Stimulated activated CD4-positive, alpha-beta T cell treated with anti-CD3 and anti-CD28 coated beads, TNF-alpha, amount 100 ng/mL, for 24 hours (primary cell): Measurements from ENCODE around the gene MMP17.

ENCODE experiments used
- DNase-seq, 3 experiments: peaks; one replicate each; pipeline ENCODE4 v3.0.0-alpha.2; 2020; ENCODE audit warnings: low read depth in 3 of 3

The MMP17 gene

DNA sequence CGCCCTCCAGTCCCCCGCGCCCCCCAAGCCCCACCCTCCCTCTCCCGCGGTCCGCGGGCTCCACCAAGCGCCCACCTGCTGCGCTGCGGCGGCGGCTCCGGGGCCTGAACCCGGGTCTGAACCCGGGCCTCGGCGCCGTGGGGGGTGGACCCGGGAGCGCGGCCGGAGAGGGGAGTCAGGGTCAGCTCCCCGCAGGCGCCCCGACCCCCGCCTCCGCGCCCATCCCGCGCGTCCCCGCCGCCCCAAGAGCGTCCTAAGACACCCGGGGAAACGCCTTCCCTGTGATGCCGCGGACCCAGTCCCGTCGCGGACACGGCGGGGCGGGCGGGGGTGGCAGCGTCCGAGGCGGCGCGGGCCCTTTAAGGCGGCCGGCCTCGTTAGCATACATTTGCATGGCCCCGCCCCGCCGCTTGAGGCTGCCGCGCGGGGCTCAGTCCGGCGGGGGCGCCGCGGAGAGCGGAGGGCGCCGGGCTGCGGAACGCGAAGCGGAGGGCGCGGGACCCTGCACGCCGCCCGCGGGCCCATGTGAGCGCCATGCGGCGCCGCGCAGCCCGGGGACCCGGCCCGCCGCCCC lies at the start of gene MMP17:
TSS of gene MMP17 (plus strand) at position 433 of the 574 bp plus-strand sequence. CDS start at position 535, 102 bp downstream.
- peak in 1 of 3 experiments; percentile 25 for DNase-seq

DNA sequence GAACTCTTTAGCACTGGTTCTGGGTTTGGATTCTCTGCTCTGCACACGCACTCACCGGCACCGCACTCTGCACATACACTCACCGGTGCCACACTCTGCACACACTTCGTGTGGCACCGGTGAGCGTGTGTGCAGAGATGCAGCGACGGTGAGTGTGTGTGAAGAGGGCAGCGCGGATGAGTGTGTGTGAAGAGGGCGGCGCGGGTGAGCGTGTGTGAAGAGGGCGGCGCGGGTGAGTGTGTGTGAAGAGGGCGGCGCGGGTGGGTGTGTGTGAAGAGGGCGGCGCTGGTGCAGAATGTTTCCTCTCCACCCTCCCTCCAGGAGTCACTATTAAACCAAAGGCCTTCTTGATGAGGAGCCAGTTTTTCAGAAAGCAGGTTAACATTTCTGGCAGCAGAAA lies 49.2 kb upstream of the MMP17 start:
- DNase-seq, result no peak

- no peak for DNase-seq
Measured at GRCh38 chr12:131782061-131782460, 46.1 kb upstream of the MMP17 start.

- DNase-seq, result no peak
Measured at GRCh38 chr12:131783915-131784541, 44.2 kb upstream of the MMP17 start.

DNA sequence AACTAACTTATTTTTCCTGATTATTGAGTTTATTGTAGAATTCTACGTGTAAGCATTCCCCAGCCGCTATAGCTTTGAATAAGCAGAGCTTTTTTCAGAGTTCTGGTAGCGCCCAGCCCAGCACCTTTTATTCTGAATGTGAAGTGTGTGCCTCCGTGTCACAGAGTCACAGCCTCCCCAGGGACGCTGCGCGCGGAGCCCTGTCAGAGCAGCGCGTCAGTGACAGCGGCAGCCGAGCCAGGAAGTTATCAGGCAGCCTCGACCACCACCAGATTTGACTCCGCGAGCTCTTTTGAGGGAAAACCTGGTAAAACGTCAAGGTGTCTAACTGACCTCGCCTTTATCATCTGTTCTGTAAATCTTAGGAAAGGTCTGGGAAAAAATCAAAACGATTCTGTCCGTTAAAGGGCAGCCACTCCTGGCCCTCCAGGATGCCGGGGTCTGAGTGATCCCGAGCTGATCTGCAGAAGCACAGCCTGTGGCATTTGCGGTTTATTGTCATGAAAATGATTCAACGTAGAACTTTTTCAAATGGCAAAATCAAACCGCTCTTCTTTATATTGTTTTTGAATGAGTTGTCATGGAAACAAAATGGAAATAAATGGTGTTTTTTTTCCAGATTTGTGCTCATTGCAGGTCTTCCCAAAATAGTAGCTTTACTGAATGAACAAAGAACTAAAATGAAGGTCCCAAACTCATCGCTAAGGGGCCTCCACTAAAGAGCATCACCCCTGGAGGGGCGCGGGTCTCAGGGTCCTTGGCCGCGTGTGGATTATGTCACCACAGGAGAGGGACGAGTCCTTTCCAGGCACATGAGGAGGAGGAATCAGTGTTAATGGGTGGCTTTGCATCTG lies 43.1 kb upstream of the MMP17 start:
- DNase-seq, result no peak

DNA sequence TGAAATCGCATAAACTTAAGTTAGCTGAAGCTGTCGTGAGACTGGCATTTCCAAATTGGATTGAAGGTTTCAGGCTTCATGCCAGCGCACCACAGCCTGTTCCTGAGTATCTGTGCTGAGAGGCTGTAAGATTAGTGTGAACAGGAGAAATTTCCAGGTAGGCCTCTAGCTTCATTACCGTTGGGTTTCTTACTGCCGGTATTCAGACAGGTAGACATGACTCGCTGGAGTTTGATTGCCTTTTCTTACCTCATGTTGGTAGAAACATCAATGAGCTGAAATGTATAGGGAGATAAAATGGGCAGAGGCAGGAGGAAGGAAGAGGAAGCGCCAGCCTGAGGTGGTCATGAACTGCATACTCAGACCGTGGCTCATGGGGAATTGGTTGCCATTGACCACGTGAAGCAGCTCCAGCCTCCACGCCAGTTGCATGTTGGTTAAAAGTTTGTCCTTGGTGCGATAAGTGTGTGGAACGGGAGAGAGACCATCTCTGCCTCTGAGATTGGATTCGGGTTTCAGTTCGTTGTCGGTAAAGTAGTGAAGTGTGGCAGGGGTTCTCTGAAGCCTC lies 42.3 kb upstream of the MMP17 start:
- DNase-seq, result no peak

DNA sequence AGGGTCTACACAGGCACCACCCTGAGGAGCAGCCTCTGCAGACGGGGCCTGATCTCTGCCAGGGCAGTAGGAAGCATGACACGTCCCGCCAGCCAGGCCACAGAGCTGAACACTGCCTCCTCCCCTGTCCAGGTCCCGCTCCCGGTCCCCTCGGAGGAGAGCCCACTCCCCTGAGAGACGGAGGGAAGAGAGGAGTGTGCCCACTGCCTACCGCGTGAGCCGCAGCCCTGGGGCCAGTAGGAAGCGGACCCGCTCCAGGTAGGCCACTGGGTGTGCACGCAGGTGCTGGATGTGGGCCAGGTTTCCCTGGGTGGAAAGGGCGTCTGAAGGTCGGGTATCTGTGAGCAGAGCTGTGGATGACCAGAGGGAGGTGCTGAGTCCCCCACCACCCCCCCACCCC lies 41.9 kb upstream of the MMP17 start:
- DNase-seq, result no peak

DNA sequence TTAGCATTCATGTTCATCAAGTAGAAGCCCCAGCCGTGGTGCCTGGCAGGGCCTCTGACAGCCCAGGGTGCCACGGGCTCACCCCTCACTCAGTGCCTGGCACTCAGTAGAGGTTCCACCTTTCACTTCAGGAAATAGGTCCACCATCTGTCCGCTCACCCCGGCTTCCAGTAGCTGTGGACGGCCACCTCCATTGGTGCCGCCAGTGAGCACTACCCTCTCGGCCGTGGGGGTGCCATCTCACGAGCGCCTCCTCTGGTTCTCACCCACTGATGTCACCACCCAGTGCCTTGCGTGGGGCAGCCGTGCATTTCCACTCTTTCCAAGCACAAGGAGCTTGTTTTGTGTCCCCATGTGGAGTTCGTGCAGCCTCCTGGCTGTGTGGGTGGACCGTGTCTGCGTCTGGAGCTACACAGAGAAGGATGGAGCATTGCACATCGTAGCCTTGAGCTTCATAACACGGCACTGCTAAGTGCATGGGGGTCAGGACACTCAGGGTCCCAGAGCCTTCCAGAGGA lies 41.0 kb upstream of the MMP17 start:
- DNase-seq, result no peak

DNA sequence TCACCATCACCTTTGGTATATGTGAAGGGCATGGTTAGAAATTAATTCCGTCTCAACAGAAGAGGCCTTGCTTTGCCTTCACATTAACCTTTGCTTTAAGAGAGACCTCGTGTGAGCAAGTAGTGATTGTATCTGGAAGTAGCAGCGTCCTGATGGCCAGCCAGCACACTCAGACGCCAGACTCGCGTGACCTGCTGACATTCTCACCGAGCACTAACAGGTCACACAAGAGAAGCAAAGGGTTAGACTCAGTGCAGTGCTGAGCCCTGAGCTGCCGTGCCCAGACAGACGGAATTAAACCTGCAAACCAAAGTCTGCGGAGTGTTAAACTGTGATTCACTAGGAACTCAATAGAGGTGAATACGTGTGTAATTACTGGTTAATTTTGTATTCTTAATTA lies 40.1 kb upstream of the MMP17 start:
- DNase-seq, result no peak

GRCh38 chr12:131789638-131790037 lies 38.6 kb upstream of the MMP17 start:
- DNase-seq, result no peak

DNA sequence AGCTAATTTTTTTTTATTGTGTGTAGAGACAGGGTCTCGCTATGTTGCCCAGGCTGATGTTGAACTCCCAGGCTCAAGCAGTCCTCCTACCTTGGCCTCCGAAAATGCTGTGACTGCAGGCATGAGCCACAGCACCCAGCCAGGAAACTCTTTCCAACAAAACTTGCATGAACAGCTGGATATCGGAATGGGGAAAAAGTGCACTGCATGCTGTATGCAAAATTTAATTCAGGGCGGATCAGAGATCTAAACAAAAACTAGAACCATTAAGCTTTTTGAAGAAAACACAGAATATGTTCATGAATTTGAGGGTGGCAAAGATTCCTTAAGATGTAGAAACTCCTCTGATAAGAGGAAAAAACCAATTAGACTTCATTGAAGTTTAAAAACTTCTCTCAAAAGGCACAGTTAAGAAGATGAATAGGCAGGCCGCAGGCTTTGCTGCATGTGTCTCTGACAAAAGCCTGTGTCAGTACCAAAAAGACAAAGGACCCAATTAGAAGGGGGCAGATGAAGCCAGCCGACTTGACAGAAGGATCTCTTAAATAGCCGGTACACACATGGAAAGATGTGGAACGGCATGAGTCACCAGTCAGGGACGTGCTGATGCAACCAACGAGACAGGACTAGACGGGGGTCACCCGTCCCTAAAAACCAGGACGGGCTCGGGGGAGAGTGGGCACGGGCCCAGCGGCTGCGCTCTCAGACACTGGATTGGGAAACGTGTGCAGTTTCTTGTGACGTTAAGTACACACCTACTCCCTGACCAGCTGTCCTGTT lies 34.8 kb upstream of the MMP17 start:
- no peak for DNase-seq

GRCh38 chr12:131794061-131794460 lies 34.1 kb upstream of the MMP17 start:
- DNase-seq, result no peak

GRCh38 chr12:131794573-131794972 lies 33.6 kb upstream of the MMP17 start:
- no peak for DNase-seq

DNA sequence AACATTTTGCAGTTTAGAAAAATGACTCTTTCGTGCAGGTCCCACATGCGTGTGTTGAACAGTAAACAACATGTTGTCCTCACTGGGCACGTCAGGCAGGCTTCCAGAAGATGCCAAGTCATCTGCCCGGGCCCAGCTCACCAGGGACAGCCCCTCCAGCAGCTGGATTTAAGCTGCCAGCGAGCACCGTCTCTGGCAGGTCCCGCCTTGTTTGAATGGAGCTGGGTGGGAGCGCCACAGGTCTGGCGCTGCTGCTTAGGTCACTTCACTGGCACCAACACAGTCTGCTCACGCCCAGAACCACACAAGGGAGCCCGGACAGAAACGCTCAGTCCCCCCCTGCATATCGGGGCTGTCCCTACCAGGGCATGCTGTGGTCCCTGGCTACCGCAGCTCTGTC lies 33.1 kb upstream of the MMP17 start:
- no peak for DNase-seq

- no peak for DNase-seq
Measured at GRCh38 chr12:131795690-131796410, 32.3 kb upstream of the MMP17 start.

- no peak for DNase-seq
Measured at GRCh38 chr12:131796411-131796736, 31.8 kb upstream of the MMP17 start.

DNA sequence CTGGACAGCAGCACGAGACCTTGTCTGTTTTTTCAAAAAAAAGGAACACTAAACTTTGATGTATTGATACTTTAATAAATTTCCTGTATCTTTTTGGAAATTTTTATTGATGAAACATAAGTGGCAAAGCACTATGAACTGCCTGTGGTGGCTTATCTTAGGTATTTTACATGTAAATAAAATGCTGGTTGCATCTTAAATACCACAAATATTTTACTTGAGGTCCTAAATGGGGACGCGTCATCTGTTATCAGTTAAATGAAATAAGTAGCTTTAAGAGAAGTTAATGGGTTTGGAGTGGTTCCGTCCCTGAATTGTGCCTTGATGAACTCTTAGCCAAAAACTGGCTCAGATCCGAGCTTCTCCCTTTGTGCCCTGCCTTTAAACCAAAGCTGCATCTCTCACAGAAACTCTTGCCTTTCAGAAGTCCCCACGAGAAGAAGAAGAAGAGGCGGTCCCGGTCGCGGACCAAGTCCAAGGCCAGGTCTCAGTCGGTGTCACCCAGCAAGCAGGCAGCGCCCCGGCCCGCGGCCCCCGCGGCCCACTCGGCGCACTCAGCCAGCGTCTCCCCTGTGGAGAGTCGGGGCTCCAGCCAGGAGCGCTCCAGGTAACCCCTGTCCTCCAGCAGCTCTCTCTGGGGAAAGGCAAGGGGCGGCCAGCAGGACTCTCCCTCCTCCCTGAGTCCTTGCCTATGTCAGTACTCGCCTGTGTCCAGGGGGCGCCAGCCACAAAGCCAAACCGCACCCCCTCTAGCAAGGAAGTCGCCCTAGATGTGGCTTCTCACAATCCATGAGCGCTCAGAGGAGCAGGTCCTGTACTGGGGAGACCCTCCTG lies 31.2 kb upstream of the MMP17 start:
- no peak for DNase-seq

DNA sequence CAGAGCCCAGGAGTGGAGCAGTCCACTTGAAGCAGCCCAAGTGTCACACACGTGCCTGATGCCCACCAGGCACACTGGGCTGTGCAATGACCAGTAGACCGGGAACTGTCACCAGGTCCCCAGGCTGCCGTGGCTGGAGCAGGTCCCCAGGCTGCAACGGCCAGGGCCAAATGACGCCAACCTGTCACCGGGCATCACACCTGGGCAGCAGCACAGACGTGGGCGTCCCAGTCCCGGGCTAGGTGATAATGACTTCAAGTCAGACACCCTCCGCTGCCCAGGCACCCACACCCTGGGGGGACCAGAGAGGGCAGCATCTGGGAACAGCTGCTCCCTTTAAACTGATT lies 30.6 kb upstream of the MMP17 start:
- DNase-seq, result no peak

DNA sequence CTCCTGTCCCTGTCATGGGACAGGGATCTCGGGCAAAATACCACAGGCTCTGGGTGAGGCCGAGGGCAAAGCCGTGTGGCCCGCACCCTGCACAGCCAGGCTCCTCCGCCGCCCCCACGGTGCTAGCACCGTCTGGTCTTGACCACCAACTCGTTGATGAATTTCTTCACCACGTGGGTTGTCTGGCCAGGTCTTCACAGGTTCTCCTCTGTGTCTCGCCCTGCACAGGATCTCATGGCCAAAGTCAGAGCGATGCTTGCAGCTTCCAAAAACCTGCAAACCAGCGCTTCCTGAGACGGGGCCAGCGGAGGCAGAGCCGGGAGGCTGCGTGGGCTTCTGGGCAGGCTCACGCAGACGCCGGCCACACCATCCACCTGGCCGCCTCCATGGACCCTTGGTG lies 29.0 kb upstream of the MMP17 start:
- no peak for DNase-seq

GRCh38 chr12:131799828-131800593 lies 28.2 kb upstream of the MMP17 start:
- no peak for DNase-seq
